Renal pelvis (tissue), 4 donors: ENCODE results near the gene ZNF80. TPM values are rescaled to one million over a fixed set of nuclear protein-coding genes. Genes with fewer than 3 reads are reported as not detected.

ENCODE experiments used
- DNase-seq: peaks from one replicate; pipeline ENCODE4 v3.0.0-alpha.2; 2013
- polyA plus RNA-seq, 3 donors: library from polyadenylated mRNA; unstranded; fragments of 120-200 nt; gene quantifications; one replicate each; pipeline ENCODE4 v1.2.1, GENCODE V29; 2013; ENCODE audit not compliant: insufficient read length in 3 of 3

Gene ZNF80
- polyA plus RNA-seq, 3 donors = 0.13 TPM; not detected in 2

DNA sequence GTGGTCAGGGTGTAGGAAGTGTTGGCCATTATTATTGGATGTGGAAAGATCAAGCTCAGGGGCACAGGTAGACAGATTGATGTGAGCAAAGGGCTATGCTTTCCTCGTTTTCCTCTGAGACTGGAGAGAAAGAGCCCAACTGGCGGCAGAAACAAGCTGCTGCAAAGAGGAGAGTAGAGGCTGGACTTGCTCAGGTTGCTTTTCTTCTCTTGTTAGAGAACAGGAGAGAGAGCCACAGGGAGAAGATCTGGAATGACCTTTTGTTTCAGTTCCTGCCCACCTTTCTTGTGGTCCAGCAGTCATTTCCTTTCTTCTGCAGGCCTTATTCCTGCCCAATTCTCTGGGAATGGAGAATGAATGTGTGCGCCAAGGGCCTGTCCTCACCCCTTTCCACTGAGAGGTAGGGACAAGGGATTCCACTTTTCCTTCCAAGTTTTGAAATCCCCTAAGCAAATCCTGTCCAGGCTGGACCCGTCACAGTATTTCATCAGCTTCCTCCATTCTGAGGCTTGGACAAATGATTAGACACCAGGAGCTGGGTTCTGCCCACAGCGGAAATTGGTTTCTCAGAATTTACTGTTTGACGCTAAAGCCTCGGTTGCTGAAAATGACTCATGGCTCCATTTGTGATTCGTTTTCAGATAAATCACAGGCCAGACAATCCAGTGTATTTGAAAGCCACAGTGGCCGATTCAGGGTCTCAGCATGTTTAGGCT lies 16.1 kb downstream of the ZNF80 start:
- no peak for DNase-seq

DNA sequence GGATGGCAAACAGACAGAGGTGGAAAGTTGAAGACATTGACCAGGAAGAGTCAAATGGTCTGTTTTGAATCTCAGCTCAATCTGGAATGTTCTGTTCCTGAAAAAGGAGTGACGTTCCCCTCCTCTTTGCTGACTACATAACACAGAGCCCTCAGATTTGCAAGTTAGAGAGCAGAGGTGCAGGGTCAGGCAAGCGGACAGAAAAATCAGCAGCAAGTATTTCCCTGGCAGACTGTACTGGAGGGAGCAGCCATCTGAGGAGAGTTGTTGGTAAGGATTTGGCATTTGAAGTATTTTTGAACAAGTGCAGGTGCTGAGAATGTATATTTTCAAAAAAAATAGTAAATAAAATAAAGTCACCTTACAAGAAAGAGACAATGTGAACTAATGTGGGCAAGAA lies 17.6 kb downstream of the ZNF80 start:
- DNase-seq = no peak

DNA sequence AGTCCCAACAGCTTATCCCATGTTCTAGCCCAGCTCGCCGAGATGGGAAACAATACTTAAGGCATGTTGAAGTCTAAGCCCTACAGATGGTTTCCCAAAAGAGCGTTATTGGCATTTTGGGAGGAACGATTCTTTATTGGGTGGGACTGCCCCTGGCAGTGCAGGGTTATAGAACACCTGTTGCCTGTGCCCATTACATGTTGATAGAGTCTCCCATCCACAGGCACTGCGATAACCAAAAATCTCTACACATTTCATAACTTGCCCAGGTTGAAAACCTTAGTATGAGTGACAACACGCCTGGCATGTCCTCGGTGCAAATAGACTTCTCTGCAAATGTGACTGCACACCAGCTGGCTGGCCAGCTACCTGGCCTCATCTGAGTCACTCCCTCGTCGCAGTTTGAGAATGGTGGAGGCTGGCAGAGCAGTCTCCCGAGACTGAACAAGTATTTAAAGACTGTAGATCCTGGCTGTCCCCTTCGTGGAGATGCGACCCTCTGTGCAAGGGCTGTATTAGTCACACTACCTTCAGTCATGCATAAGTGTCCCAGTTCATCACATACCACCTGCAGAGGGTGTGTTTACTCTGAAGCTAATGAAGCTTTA lies 18.7 kb downstream of the ZNF80 start:
- DNase-seq = no peak

DNA sequence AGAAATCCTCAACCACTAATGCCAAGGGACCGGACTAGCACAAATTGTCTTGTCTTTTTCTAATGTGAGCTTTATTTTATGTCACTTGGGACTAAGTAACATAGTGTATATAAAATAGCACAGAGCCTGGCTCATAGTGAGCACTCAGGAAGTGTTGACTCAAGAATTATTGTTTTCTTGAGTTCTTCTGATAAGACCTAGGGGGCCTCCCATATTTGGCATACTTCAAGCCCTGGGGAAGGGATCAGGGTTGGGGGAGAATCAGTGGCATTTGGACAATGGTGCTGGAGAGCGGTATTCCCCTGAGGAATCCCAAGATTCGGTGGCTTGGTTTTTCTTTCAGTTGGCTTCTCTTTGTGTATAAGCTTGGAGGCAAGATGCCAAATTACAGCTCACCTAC lies 19.4 kb downstream of the ZNF80 start:
- no peak for DNase-seq

DNA sequence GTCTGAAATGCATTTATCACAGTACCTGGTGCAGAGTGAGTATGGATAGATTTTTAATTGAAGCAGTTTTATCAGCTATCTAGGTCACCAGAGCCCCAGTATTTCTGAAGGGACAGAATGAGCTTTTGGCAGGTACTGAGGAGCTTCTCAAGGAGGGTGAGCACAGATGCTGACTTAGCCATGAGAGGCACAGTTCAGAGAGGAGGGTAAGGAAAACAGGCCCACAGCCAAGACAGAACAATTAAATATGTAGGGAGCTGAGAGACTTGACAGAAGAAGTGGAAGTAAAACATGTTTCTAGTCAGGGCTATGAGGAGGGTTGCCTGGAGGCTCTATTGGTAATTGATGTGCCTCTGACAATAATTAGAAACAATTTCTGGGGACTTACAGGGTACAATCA lies 20.1 kb downstream of the ZNF80 start:
- DNase-seq = no peak

DNA sequence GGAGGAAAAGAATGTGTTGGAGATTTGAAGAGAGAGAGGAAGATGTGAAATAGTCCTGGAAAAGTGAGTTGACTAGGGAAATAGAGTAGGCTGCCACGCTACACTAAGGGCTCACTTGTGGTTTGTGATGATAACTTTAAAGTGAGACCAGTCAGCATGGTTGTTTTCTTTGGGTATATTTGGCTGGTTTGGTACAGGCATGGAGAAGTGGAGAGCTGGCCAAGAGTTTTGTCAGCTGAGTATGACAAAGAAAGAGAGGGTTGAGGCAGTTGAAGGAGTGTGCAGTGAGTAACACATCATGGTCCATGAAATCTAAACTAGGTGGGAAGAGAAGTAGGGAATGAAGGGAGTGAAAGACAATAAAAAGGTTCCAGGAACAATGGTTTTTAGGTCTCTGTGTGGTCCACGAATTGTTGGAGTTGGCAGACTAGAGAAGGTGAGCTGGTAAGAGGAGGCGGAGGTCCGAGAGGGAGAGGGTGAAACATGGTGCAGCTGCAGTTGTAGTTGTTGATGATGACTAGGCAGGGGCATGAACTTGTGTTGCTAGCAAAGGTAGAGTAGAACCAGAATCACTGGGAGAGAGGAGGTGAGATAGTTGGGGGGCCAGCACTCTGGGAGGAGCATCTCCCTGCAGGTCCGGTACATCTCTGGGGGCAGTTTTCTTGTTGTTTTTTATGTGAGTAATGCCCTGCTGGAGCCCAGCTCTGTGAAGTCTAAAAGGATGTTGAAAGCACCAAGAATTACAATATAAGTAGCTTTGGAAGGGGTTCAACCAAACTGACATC lies 21.0 kb downstream of the ZNF80 start:
- DNase-seq = no peak

DNA sequence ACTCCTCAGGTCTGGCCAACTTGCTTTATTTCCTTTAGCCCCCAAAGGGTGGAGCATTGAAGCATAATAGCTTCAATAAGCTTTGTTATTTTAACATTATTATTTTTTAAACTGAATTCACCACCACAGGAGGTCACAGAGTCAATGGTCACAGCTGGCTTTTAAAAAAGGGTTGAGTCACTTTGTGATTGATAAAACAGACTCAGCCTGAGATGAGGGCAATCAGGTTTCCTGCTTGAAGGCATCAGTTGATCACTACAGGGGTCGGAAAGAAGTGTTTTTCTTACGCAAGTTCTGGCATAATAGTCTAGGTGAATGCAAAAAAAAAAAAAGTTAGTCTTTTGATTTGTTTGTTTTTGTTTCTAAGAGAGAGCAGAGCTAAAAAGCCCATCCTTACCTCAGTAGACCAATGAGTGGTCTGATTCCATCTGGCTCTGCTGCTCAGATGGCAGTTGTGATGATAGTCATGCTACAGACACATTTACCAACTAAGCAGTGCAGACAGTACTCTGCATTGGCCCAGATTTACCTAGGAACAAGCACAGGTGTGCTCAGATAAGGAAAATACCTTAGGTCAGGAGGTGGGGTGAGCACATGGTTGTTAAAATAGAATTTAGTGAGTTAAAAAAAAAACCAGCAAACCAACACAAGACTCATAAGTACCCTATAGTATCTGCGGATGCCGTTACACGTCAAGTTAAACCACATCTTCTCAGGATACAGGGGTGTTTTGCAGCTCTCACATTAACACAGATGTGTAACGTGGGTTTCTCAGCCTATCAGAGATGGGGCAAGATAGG lies 22.6 kb downstream of the ZNF80 start:
- DNase-seq = no peak

DNA sequence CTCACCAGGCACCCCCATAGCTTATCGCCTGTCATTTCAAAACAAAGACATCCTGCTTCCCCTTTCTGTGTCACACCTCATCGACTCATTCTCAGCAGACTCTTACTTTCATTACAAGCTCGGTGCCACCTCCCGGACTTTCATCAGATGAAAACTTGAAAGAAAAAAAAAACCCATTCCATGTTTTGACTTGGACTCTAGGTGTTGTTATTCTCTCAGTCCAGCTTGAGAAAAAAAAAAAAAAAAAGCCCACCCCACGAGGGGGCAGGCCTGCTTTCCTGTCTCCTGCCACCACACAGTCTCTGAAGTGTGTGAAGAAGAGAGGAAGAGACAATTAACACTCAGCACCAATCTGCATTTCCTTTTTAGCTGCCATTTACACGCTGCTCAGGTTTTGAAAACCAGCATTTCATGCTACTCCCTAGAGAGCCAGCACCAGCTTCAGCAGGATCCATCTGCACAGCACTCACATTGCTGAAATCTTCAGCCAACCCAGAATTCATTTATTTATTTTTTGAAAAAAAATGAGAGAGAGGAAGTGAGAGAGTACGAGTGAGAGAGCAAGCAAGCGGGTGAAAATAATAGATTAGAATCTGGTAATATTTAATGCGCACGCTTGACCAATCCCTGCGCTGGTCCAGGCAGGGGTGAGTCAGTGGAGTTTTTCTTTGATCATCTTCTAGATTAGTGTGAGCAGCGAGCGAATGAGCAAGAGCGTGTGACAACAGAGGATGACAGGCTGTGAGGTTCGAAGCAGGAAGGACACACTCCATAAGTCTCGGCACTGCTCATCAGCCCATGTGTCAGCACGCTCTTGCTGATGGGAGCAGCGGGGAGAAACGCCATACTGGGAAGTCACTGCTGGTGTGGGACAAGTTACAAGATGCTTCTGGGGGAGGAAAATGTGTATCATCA lies 23.5 kb downstream of the ZNF80 start:
- peak; percentile 39 for DNase-seq

DNA sequence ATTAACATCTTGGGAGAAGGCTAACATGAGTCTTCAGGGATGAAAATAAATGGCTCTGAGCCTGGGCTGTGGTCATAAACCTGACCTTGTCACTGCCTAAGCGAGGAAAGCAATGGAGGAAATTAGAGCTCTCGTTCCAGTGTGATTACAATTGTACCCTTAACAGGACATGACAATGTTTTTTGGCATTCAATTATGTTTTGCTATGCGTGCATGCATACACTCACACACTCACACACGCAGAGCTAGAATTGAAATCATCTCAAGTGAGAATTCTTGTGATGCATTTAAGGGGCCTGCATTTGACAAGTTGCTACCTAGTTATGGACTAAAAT lies 24.1 kb downstream of the ZNF80 start:
- no peak for DNase-seq

GRCh38 chr3:114212646-114213045 lies 24.7 kb downstream of the ZNF80 start:
- DNase-seq = no peak

- DNase-seq = no peak
Measured at GRCh38 chr3:114207768-114208167, 29.6 kb downstream of the ZNF80 start.

DNA sequence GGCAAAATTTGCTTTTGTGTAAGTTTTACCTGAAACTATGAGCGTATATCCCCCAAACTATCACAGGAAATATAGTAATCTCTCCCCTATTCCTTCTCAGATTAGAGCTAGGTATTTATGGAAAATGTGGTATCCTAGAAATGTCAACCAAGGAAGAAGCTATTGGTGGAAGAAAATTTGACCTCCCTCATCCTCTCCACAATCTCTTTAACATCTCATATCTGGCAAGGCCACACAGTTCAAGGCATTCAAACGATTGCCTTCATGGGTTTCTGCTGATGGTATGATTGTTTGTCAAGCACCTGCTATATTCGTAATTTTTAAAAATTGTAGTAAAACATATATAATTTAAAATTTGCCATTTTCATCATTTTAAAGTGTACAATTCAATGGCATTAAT lies 31.0 kb downstream of the ZNF80 start:
- no peak for DNase-seq

DNA sequence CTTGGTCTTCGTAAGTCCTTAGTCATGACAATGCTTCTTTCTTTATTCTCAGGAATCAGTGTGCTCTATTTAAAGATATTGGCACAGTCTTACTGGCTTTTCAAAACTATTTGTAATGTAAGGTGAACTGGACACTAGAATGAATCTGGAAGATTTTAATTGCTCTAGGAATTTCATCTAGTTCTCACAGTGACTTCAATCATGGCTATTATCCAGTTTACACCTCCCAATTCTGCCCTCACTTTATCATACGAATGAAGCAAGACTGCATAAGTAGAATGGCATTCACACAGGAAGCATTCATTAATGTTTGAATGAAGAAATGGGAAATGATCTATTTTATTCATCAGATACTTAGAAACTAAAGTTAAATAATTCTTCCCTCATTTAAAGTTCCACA lies 31.8 kb downstream of the ZNF80 start:
- no peak for DNase-seq

- no peak for DNase-seq
Measured at GRCh38 chr3:114194750-114195149, 42.6 kb downstream of the ZNF80 start.

GRCh38 chr3:114192136-114192535 lies 45.2 kb downstream of the ZNF80 start:
- DNase-seq = no peak

DNA sequence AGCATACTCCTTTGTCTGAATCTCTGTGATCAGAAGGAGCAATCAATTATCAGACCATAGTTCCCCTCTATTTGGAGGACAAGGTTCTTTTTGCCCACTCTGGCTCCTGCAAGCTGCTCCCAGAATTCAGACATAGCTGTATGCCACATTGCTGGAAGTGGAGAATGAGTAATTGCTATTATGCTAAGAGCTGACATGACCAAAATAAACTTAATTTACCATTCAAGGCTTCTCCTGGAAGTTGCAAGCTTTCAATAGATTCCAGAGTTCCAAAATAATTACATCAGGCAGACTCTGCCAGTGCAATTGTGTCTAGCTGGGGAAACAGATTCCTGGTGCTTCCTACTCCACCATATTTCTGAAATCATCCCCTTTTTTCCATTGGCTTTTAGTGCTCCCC lies 50.9 kb downstream of the ZNF80 start:
- no peak for DNase-seq

Other genes with a start within 250 kb of the ZNF80 start
- 10 to 100 TPM; 13.4 to 31.5 (median 24.3) TPM for gene CCDC191, start 181.1 kb downstream of the ZNF80 start, polyA plus RNA-seq
- 10 to 100 TPM; 22.9 to 34.2 (median 30.4) TPM for gene QTRT2, start 180.8 kb downstream of the ZNF80 start, polyA plus RNA-seq
- gene DRD3, start 58.5 kb downstream of the ZNF80 start, polyA plus RNA-seq = not detected
- gene TIGIT, start 56.5 kb upstream of the ZNF80 start, polyA plus RNA-seq = under 1 TPM in 2 of 3 donors, not detected in 1; 0.06 to 0.10 TPM